Measurements from ENCODE around the gene SLC16A8.

The SLC16A8 gene

DNA sequence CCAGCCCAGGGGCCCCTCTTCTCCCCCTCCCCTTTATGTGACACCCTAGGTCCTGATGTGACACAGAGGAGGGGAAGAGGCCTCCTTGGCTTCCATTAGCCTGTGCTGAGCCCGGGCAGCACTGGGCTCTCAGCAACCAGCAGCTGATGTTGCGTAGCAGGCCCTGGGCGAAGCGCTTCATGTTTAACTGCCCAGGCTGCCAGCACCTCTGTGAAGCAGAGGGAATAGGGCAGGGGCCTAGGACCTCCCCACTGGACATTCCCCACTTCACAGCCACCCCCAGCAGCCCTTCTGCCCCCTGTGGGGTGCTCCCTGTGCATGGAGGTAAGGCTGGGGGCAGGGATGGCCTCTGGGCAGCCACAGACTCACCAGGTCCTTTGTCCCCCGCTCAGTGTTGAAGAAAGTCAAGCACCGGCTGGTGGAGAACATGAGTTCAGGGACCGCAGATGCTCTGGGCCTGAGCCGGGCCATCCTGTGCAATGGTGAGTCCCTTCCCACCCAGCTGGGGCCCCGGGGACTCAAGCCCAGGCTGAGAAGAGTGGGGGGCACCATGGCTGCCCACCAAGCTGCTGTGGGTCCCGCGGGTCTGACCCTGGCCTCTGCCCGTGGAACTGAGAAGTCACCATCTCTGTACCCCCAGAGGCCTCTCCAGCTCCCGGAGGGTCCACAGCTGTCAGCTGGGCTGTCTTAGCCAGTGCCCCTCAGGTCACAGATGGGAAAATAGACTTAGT lies 15.2 kb downstream of the SLC16A8 start:
- Histone ChIP-seq H3K27ac (ENCODE audit: low read length) (no peak overlapping the region), H3K9me3 (ENCODE audit: insufficient read depth, low read length, severe bottlenecking) (no peaks in the 10 kb centered on the region), H3K27me3 (ENCODE audit: insufficient read depth, low read length, poor library complexity) (peaks cover 4% of the 10 kb centered on the region), H4K20me1 (ENCODE audit: insufficient read depth, low read length) (no peaks in the 10 kb centered on the region), H3K36me3 (ENCODE audit: insufficient read depth, low read length) (no peaks in the 10 kb centered on the region), H3K79me2 (ENCODE audit: insufficient read depth, low read length) (no peaks in the 10 kb centered on the region), H3K4me2 (ENCODE audit: insufficient read depth, low read length) (no peak overlapping the region), H3K9ac (ENCODE audit: low read depth, low read length) (no peak overlapping the region), H2AFZ (ENCODE audit: low read depth, low read length) (no peak overlapping the region), H3K4me1 (ENCODE audit: insufficient read depth, low read length) (no peaks in the 10 kb centered on the region), H3K4me3 (ENCODE audit: low read depth in 1 of 2, low read length in 2 of 2) (no peak overlapping the region)
- DNase-seq (no peak), ATAC-seq (ENCODE audit: insufficient read depth, low read depth) (no peak)
- TF ChIP-seq, protein P1, sequence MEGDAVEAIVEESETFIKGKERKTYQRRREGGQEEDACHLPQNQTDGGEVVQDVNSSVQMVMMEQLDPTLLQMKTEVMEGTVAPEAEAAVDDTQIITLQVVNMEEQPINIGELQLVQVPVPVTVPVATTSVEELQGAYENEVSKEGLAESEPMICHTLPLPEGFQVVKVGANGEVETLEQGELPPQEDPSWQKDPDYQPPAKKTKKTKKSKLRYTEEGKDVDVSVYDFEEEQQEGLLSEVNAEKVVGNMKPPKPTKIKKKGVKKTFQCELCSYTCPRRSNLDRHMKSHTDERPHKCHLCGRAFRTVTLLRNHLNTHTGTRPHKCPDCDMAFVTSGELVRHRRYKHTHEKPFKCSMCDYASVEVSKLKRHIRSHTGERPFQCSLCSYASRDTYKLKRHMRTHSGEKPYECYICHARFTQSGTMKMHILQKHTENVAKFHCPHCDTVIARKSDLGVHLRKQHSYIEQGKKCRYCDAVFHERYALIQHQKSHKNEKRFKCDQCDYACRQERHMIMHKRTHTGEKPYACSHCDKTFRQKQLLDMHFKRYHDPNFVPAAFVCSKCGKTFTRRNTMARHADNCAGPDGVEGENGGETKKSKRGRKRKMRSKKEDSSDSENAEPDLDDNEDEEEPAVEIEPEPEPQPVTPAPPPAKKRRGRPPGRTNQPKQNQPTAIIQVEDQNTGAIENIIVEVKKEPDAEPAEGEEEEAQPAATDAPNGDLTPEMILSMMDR (IDR thresholded peaks at IDR 0.05; ENCODE audit: borderline replicate concordance, extremely low read depth, low read length, poor library complexity, severe bottlenecking) = no peak

DNA sequence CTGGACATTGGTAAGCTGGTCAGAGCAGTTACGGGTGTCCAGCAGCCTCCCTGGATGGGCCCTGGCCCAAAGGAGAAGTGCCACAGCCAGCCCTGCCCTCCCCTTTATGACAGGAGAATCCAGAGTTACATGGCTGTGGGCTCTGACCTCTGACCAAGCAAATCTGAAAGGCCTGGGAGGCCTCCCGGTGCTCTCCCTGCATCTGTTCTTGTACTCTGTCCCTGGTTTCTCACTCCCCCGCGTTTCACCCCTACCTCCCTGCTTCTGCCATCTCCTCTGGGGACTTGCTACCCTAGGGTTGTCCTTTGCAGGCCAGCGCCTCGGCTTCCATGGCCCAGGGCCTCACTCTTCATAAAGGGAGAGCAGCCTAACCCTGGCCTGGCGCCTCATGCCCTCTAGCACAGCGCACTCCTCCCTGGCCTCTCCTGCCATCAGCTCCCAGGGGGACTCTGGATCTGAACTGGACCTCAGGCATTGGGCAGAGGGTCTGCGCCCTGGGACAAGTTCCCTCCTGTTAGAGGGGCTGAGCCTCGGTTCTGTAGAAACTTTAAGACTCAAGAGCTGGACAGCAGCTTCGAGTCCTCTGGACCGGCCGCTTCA lies 16.1 kb downstream of the SLC16A8 start:
- Histone ChIP-seq H3K4me1 (ENCODE audit: insufficient read depth, low read length) (no peaks in the 10 kb centered on the region), H3K27ac (ENCODE audit: low read length) (no peak overlapping the region), H2AFZ (ENCODE audit: low read depth, low read length) (no peak overlapping the region), H4K20me1 (ENCODE audit: insufficient read depth, low read length) (no peaks in the 10 kb centered on the region), H3K9me3 (ENCODE audit: insufficient read depth, low read length, severe bottlenecking) (no peaks in the 10 kb centered on the region), H3K36me3 (ENCODE audit: insufficient read depth, low read length) (no peaks in the 10 kb centered on the region), H3K9ac (ENCODE audit: low read depth, low read length) (no peak overlapping the region), H3K79me2 (ENCODE audit: insufficient read depth, low read length) (no peaks in the 10 kb centered on the region), H3K4me3 (ENCODE audit: low read depth in 1 of 2, low read length in 2 of 2) (no peak overlapping the region), H3K27me3 (ENCODE audit: insufficient read depth, low read length, poor library complexity) (peaks cover 4% of the 10 kb centered on the region), H3K4me2 (ENCODE audit: insufficient read depth, low read length) (no peak overlapping the region)
- no peak for TF ChIP-seq EZH2 (IDR thresholded peaks at IDR 0.05; ENCODE audit: borderline replicate concordance, low read depth, low read length, severe bottlenecking)
- TF ChIP-seq, protein P1 (IDR thresholded peaks at IDR 0.05; ENCODE audit: borderline replicate concordance, extremely low read depth, low read length, poor library complexity, severe bottlenecking) = no peak
- DNase-seq (no peak), ATAC-seq (ENCODE audit: insufficient read depth, low read depth) (no peak)

DNA sequence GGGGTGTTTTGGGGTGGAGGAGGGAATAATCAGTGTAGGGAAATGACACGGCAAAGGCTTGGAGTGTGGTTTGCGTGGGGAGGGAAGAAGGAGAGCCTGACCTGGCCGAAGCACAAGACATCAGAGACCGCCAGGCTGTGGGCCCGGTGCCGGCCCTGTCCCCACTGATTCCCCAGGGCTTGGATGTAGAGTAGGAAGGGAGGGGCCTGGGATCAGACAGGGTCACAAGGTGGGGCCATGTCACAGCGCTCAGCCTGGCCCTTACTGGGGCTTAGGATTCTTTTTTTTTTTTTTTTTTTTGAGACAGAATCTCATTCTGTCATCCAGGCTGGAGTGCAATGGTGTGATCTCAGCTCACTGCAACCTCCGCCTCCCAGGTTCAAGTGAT lies 17.0 kb downstream of the SLC16A8 start:
- no peak overlapping the region for H3K27ac ChIP-seq (ENCODE audit: low read length)
- no peak overlapping the region for H3K4me2 ChIP-seq (ENCODE audit: insufficient read depth, low read length)
- DNase-seq = no peak
- ATAC-seq (ENCODE audit: insufficient read depth, low read depth) = no peak
- TF ChIP-seq, protein P1 (IDR thresholded peaks at IDR 0.05; ENCODE audit: borderline replicate concordance, extremely low read depth, low read length, poor library complexity, severe bottlenecking) = no peak
- no peak for TF ChIP-seq EZH2 (IDR thresholded peaks at IDR 0.05; ENCODE audit: borderline replicate concordance, low read depth, low read length, severe bottlenecking)
- H3K36me3 ChIP-seq (ENCODE audit: insufficient read depth, low read length) = no peaks in the 10 kb centered on the region
- H3K27me3 ChIP-seq (ENCODE audit: insufficient read depth, low read length, poor library complexity) = peaks cover 4% of the 10 kb centered on the region
- H2AFZ ChIP-seq (ENCODE audit: low read depth, low read length) = no peak overlapping the region
- H3K79me2 ChIP-seq (ENCODE audit: insufficient read depth, low read length) = no peaks in the 10 kb centered on the region
- H3K4me1 ChIP-seq (ENCODE audit: insufficient read depth, low read length) = no peaks in the 10 kb centered on the region
- H3K9me3 ChIP-seq (ENCODE audit: insufficient read depth, low read length, severe bottlenecking) = no peaks in the 10 kb centered on the region
- H3K4me3 ChIP-seq (ENCODE audit: low read depth in 1 of 2, low read length in 2 of 2) = no peak overlapping the region
- no peaks in the 10 kb centered on the region for H4K20me1 ChIP-seq (ENCODE audit: insufficient read depth, low read length)
- H3K9ac ChIP-seq (ENCODE audit: low read depth, low read length) = no peak overlapping the region

Measured in DND-41 (cell line).